Stomach (tissue), 9 donors: ENCODE data around the gene HORMAD2. TPM values are rescaled to one million over a fixed set of nuclear protein-coding genes. Genes with fewer than 3 reads are reported as not detected.

Source experiments
- DNase-seq, 2 donors: peaks; one replicate each; pipeline versions ENCODE4 v3.0.0 to v3.0.0-alpha.2; 2013 to 2019
- H3K27ac ChIP-seq, 5 donors: fragments of 200-600 bp in 4 of 5; sonication (generic) in 4 of 5; one replicate each; pipeline ENCODE4 v1.5.1; 2013 to 2019; ENCODE audit warnings: mild to moderate bottlenecking in 1 of 5, moderate library complexity in 1 of 5
- H3K27me3 ChIP-seq, 3 donors: fragments of 200-600 bp; sonication (generic); one replicate each; pipeline ENCODE4 v1.5.1; 2017 to 2019; ENCODE audit warnings: mixed run types in 1 of 3
- H3K36me3 ChIP-seq, 4 donors: fragments of 200-600 bp; sonication (generic); 1 replicate in 3 of 4; 2 replicates in 1 of 4; pipeline ENCODE4 v1.5.1; 2016 to 2019
- H3K4me1 ChIP-seq, 4 donors: fragments of 200-600 bp; sonication (generic); one replicate each; pipeline ENCODE4 v1.5.1; 2016 to 2019
- H3K4me3 ChIP-seq, 4 donors: fragments of 200-600 bp; sonication (generic) in 3 of 4; one replicate each; pipeline ENCODE4 v1.5.1; 2016 to 2019; ENCODE audit warnings: mild to moderate bottlenecking in 1 of 4
- H3K9me3 ChIP-seq, 4 donors: fragments of 200-600 bp; sonication (generic); one replicate each; pipeline ENCODE4 v1.5.1; 2016 to 2019
- CTCF ChIP-seq, 7 experiments: fragments of 450-650 bp in 4 of 7; fragments of 200-600 bp in 3 of 7; sonication (generic) in 3 of 7; IDR thresholded peaks; one replicate each; pipeline ENCODE4 v1.5.1; 2016 to 2019; ENCODE audit warnings: antibody characterized with exemption in 7 of 7, control low read depth in 2 of 7, mild to moderate bottlenecking in 1 of 7
- EP300 ChIP-seq: sonication (generic); formaldehyde crosslinking; IDR thresholded peaks from one replicate; pipeline ENCODE4 v1.6.1; 2017; ENCODE audit warnings: antibody characterized with exemption
- POLR2A ChIP-seq, 4 donors: fragments of 450-650 bp; IDR thresholded peaks; one replicate each; pipeline ENCODE4 v1.6.1; 2016; ENCODE audit warnings: antibody characterized with exemption in 4 of 4, control low read depth in 2 of 4, mild to moderate bottlenecking in 1 of 4, moderate library complexity in 1 of 4
- POLR2AphosphoS5 ChIP-seq, 3 donors: sonication (generic); formaldehyde crosslinking; IDR thresholded peaks; one replicate each; pipeline ENCODE4 v1.6.1; 2016; ENCODE audit warnings: antibody characterized with exemption in 3 of 3
- WGBS, 5 donors: extraction: QIAGEN DNeasy Blood & Tissue Kit in 3 of 5; methylation state at CpG; one replicate each; pipeline versions ENCODE4 v1.1.5 to v1.1.7; 2013 to 2018; 5-methylcytosine and 5-hydroxymethylcytosine counted together
- intact Hi-C: fragments of 100-400 bp; cut with DNase I; formaldehyde crosslinking; loops from one replicate; pipeline ENCODE4 v1.15.1; 2023; ENCODE audit warnings: low total_unique reads
- polyA plus RNA-seq, 3 donors: library from polyadenylated mRNA; stranded (reverse); fragments of 200-250 nt; gene quantifications; one replicate each; pipeline ENCODE4 v1.2.3, GENCODE V29; 2013
- total RNA-seq, 5 donors: library from RNA; depleted of rRNA; stranded (reverse); fragments of >200 nt; gene quantifications; one replicate each; pipeline versions ENCODE4 v1.1.0 to v1.2.3, GENCODE V29; 2014 to 2016
- donor health status: healthy with polysubstance abuse.
- donor health status: Bipolar disorder and iron deficiency.
- donor health status: healthy.

The HORMAD2 gene
- total and polyA plus RNA-seq, 8 donors = not detected

DNA sequence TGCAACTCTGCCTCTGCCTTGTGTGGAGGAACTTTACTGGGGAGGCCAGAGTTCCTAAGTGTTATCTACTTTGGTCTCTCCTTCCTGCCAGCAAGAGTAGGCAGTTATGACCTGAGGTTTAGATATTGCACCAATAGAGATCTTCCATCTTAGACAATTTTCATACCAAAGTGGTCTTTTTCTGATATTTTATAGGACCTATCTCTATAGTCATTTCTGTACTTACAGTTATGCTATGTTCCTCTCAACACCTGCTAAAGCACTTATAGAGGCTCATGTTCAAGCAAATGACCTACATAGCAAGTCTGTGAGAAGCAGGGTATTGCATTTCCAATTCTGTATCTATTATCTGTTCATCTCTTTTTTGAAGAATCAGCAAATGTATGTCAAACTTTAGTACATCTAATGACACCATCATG lies 80.8 kb downstream of the HORMAD2 start:
- no peak overlapping the region for H3K4me3 ChIP-seq
- H3K36me3 ChIP-seq = no peaks in the 10 kb centered on the region
- intact Hi-C loops = no loop called here
- no peaks in the 10 kb centered on the region for H3K9me3 ChIP-seq
- no peak overlapping the region for H3K27ac ChIP-seq
- H3K27me3 ChIP-seq = no peaks in the 10 kb centered on the region
- no peak for DNase-seq
- peaks cover 0 to 9% (median 0%) of the 10 kb centered on the region in 4 donors for H3K4me1 ChIP-seq
- no peak for TF ChIP-seq POLR2A (IDR thresholded peaks at IDR 0.05)

- H3K27ac ChIP-seq = no peak overlapping the region
These were observed 87.0 kb downstream of the HORMAD2 start for GRCh38 chr22:30167296-30167695.

GRCh38 chr22:30167734-30168133 lies 87.5 kb downstream of the HORMAD2 start:
- Histone ChIP-seq H3K4me1 (no peaks in the 10 kb centered on the region), H3K27ac (no peak overlapping the region), H3K27me3 (peaks cover 0 to 6% (median 0%) of the 10 kb centered on the region in 3 donors), H3K9me3 (no peaks in the 10 kb centered on the region), H3K4me3 (no peak overlapping the region), H3K36me3 (no peaks in the 10 kb centered on the region)
- WGBS, 5 donors = 52 to 76% (median 72%) methylated on average over 1 of the region's 1 CpG
- intact Hi-C loops = no loop called here
- no peak for DNase-seq
- TF ChIP-seq POLR2AphosphoS5 (IDR thresholded peaks at IDR 0.05) = no peak
- no peak for TF ChIP-seq POLR2A (IDR thresholded peaks at IDR 0.05)
- TF ChIP-seq CTCF (IDR thresholded peaks at IDR 0.05) = no peak

More at GRCh38 chr22:30167296-30167695, 87.0 kb downstream of the HORMAD2 start:
- 58 to 92% (median 83%) methylated on average over 2 of the region's 2 CpGs for WGBS, 5 donors
- Histone ChIP-seq H3K36me3 (no peaks in the 10 kb centered on the region), H3K4me1 (no peaks in the 10 kb centered on the region), H3K27me3 (peaks cover 0 to 6% (median 0%) of the 10 kb centered on the region in 3 donors), H3K4me3 (no peak overlapping the region), H3K9me3 (no peaks in the 10 kb centered on the region)
- TF ChIP-seq POLR2AphosphoS5 (IDR thresholded peaks at IDR 0.05) = no peak
- TF ChIP-seq EP300 = no peak
- TF ChIP-seq POLR2A (IDR thresholded peaks at IDR 0.05) = no peak
- TF ChIP-seq CTCF (IDR thresholded peaks at IDR 0.05) = no peak
- intact Hi-C loops = no loop called here
- DNase-seq = no peak

GRCh38 chr22:30169002-30169401 lies 88.7 kb downstream of the HORMAD2 start:
- H3K27ac ChIP-seq = no peak overlapping the region
- peaks cover 0 to 6% (median 0%) of the 10 kb centered on the region in 3 donors for H3K27me3 ChIP-seq
- no peak for DNase-seq
- intact Hi-C loops = no loop called here
- TF ChIP-seq CTCF (IDR thresholded peaks at IDR 0.05) = no peak
- 64 to 88% (median 69%) methylated on average over 1 of the region's 1 CpG for WGBS, 5 donors
- H3K4me1 ChIP-seq = no peaks in the 10 kb centered on the region
- H3K4me3 ChIP-seq = no peak overlapping the region
- no peaks in the 10 kb centered on the region for H3K36me3 ChIP-seq
- no peaks in the 10 kb centered on the region for H3K9me3 ChIP-seq

DNA sequence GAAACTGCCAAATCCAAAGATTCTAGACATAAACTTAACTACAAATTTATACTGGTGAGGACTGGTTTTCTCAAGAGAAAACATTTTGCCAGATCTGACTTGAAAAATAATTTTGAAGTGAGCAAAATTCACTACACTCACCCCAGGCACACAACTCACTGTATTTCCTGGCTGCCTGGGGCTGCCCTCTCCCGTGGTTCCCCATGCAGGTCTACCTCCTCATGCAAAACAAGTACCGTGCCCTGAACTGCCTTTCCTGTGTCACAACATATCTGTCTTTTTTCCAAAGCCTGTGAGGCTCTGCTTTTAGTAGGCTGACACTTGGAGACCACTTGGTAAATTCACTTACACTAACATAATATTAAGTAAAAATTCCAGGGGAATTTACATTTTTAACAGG lies 89.9 kb downstream of the HORMAD2 start:
- Histone ChIP-seq H3K27me3 (peaks cover 0 to 6% (median 0%) of the 10 kb centered on the region in 3 donors), H3K9me3 (no peaks in the 10 kb centered on the region), H3K4me3 (no peak overlapping the region), H3K4me1 (no peaks in the 10 kb centered on the region), H3K27ac (no peak overlapping the region), H3K36me3 (no peaks in the 10 kb centered on the region)
- WGBS, 5 donors = 63 to 72% (median 70%) methylated on average over 2 of the region's 2 CpGs
- TF ChIP-seq POLR2AphosphoS5 (IDR thresholded peaks at IDR 0.05) = no peak
- no peak for DNase-seq
- intact Hi-C loops = no loop called here
